Hepatocyte (in vitro differentiated cells): Measurements from ENCODE around the gene CLMP.

Experiments
- CTCF ChIP-seq: fragments of 200-600 bp; sonication (generic); IDR thresholded peaks from 2 replicates; pipeline ENCODE4 v1.5.1; 2016; ENCODE audit warnings: antibody characterized with exemption, mild to moderate bottlenecking; ENCODE audit not compliant: poor library complexity
- EZH2 ChIP-seq: fragments of 200-600 bp; sonication (generic); IDR thresholded peaks from 2 replicates; pipeline ENCODE4 v1.6.1; 2016; ENCODE audit warnings: antibody characterized with exemption, mild to moderate bottlenecking, borderline replicate concordance

GRCh38 chr11:123152951-123153350, 42.1 kb downstream of the CLMP start:
- TF ChIP-seq CTCF: no peak
- no peak for TF ChIP-seq EZH2
